ENCODE data around the gene ZBTB16. TPM values are rescaled to one million over a fixed set of nuclear protein-coding genes. Genes with fewer than 3 reads are reported as not detected.

ZBTB16 gene
- polyA plus RNA-seq, 1 experiment = not detected

GRCh38 chr11:114056409-114056808 is 3.1 kb upstream of the ZBTB16 start:
- Histone ChIP-seq H3K36me3 (ENCODE audit: control insufficient read depth, insufficient read depth, low read length) (no peaks in the 10 kb centered on the region), H3K4me3 (ENCODE audit: low read depth, low read length) (no peak overlapping the region), H3K27me3 (ENCODE audit: control insufficient read depth, insufficient read depth, low read length) (peaks cover 37% of the 10 kb centered on the region)
- ChIA-PET POLR2A (no interaction called here), CTCF (no interaction called here)
- no peak for DNase-seq (ENCODE audit: low read depth)
- TF ChIP-seq CTCF (IDR thresholded peaks at IDR 0.05; ENCODE audit: insufficient read depth, low read depth, low read length) = no peak

- TF ChIP-seq CTCF (IDR thresholded peaks at IDR 0.05; ENCODE audit: insufficient read depth, low read depth, low read length) = no peak
- Histone ChIP-seq H3K27me3 (ENCODE audit: control insufficient read depth, insufficient read depth, low read length) (peaks cover 40% of the 10 kb centered on the region), H3K4me3 (ENCODE audit: low read depth, low read length) (no peak overlapping the region), H3K36me3 (ENCODE audit: control insufficient read depth, insufficient read depth, low read length) (no peaks in the 10 kb centered on the region)
- DNase-seq (ENCODE audit: low read depth) = no peak
- CTCF ChIA-PET = interaction anchor here (1.1 kb wide), 1 partner anchor 204 kb away, joined by 3 read pairs; no protein-coding TSS in a partner anchor
- POLR2A ChIA-PET = no interaction called here
Observed at GRCh38 chr11:114057147-114057546, 2.4 kb upstream of the ZBTB16 start.

GRCh38 chr11:114057605-114058004 is 1.9 kb upstream of the ZBTB16 start:
- POLR2A ChIA-PET = no interaction called here
- H3K27me3 ChIP-seq (ENCODE audit: control insufficient read depth, insufficient read depth, low read length) = peaks cover 39% of the 10 kb centered on the region
- no peaks in the 10 kb centered on the region for H3K36me3 ChIP-seq (ENCODE audit: control insufficient read depth, insufficient read depth, low read length)
- no peak overlapping the region for H3K4me3 ChIP-seq (ENCODE audit: low read depth, low read length)
- CTCF ChIA-PET = interaction anchor here (1.1 kb wide), 1 partner anchor 204 kb away, joined by 3 read pairs; no protein-coding TSS in a partner anchor
- no peak for DNase-seq (ENCODE audit: low read depth)
- no peak for TF ChIP-seq CTCF (IDR thresholded peaks at IDR 0.05; ENCODE audit: insufficient read depth, low read depth, low read length)

- Histone ChIP-seq H3K4me3 (ENCODE audit: low read depth, low read length) (no peak overlapping the region), H3K27me3 (ENCODE audit: control insufficient read depth, insufficient read depth, low read length) (peaks cover 43% of the 10 kb centered on the region), H3K36me3 (ENCODE audit: control insufficient read depth, insufficient read depth, low read length) (no peaks in the 10 kb centered on the region)
- DNase-seq (ENCODE audit: low read depth) = no peak
- no peak for TF ChIP-seq CTCF (IDR thresholded peaks at IDR 0.05; ENCODE audit: insufficient read depth, low read depth, low read length)
- ChIA-PET POLR2A (no interaction called here), CTCF (interaction anchor here (0.6 to 1.1 kb wide), 2 partner anchors 125 to 203 kb away, joined by 3 read pairs; no protein-coding TSS in a partner anchor)
Observed at GRCh38 chr11:114058026-114058706, 1.3 kb upstream of the ZBTB16 start.

GRCh38 chr11:114058871-114059277 is 637 bp upstream of the ZBTB16 start:
- Histone ChIP-seq H3K36me3 (ENCODE audit: control insufficient read depth, insufficient read depth, low read length) (no peaks in the 10 kb centered on the region), H3K4me3 (ENCODE audit: low read depth, low read length) (no peak overlapping the region), H3K27me3 (ENCODE audit: control insufficient read depth, insufficient read depth, low read length) (peaks cover 44% of the 10 kb centered on the region)
- ChIA-PET POLR2A (no interaction called here), CTCF (no interaction called here)
- no peak for DNase-seq (ENCODE audit: low read depth)
- no peak for TF ChIP-seq CTCF (IDR thresholded peaks at IDR 0.05; ENCODE audit: insufficient read depth, low read depth, low read length)
